GM18909 (cell line): Measurements from ENCODE around the gene GRAMD4.

Experiments used
- ATAC-seq: cut with Tn5 transposase; IDR thresholded peaks from one replicate; pipeline ENCODE4 v1.9.1; 2021; ENCODE audit warnings: mild to moderate bottlenecking; ENCODE audit not compliant: unreplicated experiment, poor library complexity

Gene GRAMD4, protein sequence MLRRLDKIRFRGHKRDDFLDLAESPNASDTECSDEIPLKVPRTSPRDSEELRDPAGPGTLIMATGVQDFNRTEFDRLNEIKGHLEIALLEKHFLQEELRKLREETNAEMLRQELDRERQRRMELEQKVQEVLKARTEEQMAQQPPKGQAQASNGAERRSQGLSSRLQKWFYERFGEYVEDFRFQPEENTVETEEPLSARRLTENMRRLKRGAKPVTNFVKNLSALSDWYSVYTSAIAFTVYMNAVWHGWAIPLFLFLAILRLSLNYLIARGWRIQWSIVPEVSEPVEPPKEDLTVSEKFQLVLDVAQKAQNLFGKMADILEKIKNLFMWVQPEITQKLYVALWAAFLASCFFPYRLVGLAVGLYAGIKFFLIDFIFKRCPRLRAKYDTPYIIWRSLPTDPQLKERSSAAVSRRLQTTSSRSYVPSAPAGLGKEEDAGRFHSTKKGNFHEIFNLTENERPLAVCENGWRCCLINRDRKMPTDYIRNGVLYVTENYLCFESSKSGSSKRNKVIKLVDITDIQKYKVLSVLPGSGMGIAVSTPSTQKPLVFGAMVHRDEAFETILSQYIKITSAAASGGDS

DNA sequence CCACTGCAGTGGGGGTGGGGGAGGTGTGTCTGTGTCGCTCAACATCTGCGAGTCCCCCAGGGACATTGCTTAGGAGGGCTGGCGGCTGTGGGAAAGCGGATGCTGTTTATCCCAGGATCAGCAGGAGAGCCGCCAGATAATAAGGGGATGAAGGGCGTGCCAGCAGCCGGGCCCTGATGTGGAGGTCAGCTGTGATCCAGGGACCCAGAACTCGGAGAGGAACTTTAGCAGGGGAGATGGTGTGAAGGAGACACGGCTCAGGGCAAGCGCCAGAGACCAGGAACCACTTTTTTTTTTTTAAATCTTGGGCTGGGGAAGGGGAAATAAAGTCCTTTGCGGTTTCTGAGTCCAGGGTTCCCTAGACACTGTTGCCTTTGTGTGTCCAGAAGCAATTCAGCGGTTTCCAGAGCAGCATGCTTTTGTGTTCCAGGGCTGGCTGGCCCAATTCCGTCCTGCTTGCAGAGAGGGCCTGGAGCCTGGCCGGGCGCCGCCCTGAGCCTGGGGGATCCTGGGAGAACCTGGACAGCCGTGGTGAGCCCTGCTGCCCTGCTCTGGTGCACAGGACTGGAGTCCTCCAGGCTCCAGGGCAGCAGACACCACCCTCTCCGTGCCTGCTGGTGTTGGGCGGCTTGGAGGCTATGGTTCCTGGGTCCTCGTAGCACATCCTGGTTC, at the start of gene GRAMD4:
Gene GRAMD4, plus strand, starts transcription at position 557 of the 672 bp plus-strand sequence. CDS start 6,414 bp downstream, outside the sequence.
- ATAC-seq, result no peak

DNA sequence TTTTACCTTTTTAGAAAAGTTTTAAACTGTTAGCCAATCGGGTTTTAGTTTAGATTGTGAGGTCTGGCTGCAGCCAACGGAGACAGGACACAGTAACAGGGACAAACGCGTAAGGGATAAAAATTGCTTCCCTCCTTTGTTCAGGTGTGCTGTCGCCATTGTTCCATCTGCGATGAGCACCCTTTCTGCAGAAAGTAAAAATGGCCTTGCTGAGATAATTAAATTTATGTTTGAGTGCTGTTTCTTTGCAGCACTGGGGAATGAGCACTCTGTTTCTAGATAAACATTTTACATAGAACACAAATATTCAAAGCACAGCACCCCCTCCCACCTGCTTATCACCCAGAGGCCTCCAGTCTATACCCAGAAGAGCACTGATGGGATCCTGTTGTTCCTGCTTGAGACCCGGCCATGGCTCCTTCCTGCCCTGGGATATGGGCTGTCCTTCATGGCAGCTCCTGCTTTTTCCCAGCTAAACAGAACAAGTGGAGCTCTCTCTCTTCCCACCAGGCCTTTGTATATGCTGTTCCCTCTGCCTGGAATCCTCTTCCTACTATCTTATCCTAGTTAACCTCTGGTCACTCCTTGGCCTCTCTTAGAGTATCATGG, 48.4 kb upstream of the GRAMD4 start:
- no peak for ATAC-seq

DNA sequence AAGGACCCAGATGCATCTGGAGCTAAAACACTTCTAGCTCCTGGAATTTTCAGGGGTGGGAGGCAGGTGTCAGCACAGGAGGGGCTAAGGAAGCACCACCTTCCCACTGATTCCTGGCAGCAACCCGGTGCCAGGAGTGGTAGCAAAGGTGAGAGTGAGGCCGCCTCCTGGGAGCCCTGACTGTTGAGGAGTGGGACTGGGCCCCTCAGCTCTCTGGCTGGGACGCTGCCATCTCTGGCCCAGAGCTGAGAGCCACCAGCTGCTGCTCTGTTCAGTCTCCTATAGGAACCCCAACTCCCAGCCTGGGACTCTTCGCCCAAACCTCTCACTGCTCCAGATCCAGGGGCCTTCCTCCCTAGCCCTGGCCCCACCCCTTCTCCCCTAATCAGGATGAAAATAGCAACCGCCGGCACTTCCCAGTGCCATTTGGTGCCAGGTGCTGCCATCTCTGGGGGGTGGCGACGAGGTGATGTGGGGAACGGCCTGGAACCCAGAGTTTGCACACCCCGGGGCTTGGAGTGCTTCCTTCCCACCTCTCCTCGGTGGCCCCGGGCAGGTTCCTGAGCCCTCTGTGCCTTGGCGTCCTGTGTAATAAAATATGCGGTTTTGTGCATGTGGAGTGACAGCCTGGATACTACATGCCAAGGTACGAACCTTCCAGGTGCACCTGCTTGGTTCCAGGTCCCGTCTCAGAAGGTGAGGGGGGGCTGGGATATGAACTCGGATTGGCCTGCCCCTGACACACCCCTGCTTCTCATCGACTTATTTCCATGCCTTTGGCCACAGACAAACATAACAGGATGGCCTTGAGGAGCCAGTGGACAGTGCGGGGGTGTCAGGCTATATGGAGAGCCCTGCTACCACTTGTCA, 47.0 kb upstream of the GRAMD4 start:
- no peak for ATAC-seq

DNA sequence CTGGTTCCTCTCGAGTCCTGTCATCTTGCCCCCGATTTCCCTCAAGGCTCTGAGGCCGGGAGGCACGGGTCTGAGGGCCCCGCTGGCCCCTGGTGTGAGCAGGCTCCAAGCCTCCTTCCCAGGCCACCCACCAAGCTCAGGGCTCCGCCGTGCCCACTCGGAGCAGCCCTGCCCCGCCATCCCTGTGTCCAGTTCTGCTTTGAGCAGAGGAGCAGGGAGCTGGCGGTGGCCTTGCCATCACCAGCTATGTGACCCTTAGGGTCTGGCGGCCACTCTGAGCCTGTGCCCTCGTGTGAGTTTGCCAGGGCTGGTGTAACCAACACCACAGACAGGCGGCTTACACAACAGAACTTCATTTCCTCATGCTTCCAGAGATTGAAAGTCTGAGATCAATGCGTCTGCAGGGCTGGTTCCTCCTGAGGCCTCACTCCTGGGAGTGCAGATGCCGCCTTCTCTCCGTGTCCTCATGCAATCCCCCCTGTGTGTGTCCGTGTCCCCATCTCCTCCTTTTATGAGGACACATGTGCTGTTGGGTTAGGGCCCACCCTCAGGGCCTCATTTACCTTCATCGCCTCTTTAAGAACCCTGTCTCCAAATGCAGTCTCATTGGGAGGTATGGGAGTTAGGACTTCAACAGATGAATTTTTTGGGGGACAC, 46.3 kb upstream of the GRAMD4 start:
- ATAC-seq, result no peak

DNA sequence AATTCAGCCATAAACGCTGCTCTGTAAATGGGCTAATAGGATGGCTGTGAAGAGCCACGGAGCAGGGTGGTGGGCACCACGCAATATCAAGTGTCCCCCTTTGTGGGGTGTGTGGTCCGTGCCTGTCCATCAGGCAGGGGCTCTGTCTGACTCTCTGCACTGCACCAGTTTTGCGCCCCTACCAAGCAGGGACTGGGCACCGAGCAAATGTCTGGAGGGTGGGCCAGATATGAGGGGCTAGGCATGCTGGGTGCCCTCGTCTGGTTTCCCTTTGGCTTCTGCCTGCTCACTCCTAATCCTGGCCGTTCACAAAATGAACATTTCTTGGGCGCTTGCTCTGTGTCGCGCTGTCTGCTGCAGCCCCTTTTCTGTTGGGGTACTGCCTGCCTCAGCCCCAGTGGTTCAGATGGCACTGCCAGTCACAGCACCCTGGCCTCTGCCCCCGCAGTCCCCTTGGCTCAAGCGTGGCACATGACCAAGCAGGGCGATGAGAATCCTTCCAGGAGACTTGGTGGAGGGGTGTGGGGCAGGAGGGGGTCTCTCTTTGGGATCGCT, 45.7 kb upstream of the GRAMD4 start:
- no peak for ATAC-seq

DNA sequence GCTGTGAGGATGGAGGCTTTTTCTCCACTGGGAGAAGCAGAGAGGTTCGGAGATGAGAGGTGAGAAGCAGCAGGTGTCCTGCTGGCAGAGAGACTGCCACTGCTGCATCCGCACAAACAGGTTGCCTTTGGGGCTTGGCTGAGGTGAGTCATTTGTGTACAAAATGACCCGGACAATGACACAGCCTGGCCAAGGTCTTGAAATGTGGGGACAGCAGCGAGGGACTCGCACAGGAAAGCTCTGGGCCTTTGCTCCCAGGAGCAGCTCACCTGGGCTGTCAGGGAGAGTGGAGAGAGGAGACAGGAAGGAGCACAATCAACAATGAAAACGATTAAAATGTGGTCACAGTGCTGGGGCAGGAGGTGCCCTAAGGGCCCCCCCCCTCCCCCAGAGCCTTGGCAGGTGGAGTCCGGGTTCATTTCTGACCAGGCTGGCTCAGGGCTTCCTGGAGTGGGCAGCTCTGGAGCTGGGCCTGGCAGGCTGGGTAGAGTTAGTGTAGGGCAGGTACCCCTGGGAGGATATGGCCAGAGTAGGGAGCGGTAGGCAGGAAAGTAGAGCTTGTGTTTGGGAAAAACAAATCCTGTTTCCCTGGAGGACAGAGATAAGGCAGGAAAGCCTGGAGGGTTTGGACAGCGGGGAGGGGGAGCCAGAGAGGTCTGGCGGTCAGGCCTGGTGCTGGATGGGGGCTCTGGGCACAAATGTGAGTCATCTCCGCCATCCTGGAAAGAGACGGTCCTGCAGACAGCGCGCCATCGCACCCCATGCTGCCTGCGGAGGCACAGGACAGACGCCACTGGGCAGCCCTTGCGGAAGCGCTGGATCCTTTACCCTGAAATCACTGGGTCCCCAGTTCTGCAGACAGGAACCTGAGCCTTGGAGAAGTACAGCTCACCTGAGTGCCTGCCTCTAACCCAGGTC, 44.9 kb upstream of the GRAMD4 start:
- ATAC-seq, result no peak

DNA sequence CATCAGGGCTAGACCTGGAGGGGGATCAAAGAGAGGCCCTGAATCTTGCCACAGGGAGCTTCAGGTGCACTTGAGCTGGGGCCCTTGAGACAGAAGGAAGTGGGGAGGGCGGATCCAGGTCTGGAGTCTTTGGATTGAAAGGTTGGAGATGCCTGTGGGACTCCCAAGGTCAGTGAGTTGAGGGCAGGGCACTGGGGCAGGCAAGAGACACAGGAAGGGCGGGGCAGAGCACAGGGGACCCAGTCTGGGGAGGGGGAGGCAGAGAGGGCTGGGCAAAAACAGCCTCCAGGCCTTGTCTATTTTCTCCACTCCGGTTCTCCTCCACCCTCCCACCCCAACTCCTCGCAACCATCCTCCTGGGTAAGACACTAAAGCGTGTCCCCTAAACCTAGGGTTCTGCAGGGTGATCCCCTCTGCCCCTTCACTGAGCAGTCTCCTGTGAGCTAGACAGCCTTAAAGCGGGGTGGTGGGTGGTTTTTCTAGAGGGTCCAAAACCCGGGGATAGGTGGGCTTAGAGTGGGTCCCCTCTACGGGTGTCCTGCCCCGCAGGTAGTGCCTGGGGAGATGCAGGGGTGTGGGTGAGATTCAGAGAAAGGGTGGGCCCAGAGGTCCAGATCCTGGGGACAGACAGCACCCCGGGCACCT, 44.2 kb upstream of the GRAMD4 start:
- ATAC-seq, result no peak

DNA sequence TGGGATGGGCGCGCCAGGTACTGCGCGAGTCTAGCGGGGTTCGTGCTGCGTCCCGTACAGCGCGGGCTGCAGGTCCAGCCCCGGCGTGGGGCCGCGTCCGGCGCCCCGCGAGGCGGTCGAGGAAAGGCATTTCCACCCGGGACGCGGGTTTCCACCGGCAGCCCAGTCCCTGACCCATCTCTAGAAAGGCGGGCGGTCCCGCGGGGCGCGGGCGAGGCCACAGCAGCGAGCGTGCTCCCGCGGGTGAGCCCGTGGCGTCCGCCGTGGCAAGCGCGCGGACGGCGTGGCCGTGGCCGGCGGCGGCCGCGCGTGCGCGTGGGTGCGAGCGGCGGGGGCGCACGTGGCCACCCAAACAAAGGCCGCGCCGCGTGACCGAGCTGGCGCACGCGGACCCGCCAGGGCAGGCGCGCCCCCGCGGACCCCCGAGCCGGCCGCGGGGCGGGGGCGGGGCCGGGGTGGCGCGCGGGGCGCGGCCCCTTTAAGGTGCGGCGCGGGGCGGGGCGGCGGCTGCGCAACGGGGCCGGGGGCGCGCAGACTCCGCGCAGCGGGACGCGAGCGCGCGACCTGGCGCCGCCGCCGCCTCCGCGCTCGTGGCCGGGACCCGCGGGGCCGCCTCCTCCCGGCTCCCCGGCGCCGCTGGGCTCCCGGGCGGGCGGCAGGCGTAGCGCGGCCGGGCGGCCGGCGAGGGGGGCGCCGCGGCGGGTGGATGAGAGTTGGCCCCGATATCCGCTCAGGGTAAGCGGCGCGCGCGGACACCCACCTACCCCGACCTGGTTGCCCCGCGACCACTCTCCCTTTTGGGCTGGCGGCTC, 43.4 kb upstream of the GRAMD4 start:
- ATAC-seq, result peak; percentile 41

DNA sequence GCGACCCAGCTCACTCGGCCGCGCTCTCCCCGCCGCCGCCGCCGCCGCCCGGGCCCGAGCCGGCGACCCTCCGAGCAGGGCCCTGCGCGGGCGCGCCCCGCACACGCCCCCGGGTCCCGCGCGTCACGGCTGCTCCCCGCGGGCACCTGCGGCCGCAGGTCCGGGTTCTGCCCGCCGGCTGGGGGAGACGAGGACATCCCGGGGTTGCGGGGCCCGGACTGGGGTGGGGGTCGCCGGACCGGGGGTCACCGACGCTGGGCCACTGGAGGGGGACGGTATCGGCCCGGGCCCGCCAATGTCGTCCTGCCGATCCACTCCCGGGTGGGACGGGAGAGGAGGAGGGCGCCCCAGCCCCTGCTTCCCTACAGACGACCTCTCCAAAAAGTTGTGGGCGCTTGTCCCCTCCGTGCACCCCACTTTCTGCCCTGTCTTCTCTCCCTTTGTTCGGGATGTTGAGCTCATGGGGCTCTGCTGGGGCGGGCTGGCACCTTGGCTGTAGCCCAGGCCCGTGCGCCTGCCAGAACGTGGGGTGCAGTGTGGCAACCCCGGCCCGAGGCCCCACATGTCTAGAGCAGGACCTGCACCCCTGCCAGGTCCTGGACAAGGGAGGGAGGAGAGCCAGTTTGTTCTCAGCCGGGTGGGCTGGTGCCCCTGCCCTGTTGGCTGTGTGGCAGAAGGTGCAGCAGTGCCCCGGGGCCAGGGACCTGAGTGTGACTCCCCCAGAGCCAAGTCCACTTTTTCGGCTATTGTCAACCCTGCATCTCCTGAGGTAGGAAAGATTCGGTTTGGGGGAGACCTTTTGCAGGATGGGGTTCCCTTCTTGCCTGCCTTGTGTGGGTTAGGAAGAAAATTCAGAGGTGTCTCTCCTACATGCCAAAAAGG, 42.6 kb upstream of the GRAMD4 start:
- ATAC-seq, result peak; percentile 19

DNA sequence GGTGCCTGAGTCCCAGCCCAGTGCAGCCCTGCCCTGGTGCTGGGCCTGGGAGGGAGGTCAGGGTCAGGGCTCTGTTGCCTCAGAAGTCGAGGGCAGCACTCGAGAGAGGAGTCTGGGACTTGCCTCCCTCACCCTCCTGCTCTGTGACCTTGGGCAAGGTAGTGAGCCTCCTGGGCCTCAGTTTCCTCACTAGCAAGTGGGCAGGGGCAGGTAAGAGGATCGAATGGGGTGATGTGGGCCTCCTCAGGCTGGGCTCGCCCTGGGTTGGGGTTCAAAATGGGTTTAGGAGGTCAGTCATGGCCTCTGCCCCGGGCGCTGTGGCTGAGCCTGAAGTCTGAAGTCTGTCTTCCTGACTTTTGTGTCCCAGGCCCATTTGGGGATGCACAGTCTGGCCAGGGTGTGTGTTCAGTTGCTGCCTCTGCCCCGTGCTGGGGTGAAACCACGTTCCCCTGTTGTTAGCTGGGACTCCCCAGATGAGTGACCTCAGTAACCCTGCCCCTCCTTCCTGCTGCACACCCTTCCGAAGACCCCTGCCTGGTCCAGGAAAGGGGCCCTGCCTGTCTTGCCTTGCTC, 41.8 kb upstream of the GRAMD4 start:
- no peak for ATAC-seq

DNA sequence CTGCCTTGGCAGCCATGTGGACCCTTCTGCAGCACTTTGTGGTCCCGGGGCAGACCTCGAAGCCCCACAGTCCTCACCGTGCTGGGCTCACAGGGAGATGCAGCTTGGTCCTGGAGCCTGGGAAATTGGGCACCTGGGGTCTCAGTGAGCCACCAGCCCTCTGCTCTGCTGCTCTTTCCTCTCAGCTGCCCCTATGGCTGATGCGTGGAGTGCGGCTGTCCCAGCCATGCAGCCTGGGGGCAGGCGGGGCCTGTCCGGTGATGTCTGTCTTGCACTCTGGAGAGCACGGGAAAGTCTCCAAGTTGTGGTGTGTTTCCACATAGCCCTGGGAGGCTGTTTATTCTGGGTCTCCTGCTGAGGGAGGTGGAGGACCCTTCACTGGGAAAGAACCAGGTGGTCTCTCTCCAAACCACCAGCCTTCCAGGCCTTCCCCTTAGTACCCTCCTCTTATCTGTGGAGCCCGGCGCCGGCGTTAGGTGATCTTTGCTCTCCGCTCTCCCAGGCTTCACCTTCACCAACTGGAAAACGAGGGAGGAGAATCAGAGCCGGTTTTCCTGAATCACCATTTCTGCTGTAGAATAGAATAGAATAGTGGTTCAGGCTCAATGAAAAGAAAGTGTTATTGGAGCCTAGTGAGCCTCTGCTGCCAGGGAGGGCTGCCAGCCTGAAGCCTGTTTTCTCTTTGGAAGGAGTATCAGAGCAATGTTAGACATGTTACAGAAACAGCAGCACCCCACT, 41.2 kb upstream of the GRAMD4 start:
- ATAC-seq, result no peak

DNA sequence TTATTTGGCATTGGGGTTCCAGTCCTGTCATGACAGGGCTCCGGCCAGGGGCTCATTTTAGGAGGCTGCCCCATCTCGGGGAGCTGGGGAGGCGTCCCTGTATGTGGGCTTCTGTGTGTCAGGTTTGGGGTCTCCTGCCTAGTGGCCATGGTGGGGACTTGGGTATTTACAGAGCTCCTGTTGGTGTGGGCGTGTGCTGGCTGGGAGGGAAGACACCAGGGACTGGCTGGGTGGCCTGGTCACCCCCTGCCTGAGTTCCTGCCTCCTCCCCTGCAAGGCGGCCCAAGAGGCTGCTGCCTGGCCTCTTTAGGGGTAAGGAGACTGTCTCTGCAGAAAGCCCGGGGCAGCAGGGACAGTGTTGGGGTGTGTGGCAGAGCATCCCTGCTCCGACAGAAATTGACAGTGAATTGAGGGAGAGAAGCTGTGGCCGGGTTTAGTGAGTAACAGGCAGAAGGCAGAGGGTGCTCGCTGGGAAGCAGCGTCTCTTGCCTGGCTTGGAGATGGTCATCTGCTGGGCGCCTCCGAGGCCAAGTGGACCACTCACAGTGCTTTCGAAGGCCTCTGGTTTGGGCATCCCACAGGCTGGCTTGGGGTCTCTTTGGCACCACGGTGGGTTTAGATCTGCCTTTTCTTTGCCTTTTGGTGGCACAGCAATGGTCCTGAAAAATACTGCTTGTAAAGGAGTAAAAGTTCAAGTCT, 40.3 kb upstream of the GRAMD4 start:
- no peak for ATAC-seq

DNA sequence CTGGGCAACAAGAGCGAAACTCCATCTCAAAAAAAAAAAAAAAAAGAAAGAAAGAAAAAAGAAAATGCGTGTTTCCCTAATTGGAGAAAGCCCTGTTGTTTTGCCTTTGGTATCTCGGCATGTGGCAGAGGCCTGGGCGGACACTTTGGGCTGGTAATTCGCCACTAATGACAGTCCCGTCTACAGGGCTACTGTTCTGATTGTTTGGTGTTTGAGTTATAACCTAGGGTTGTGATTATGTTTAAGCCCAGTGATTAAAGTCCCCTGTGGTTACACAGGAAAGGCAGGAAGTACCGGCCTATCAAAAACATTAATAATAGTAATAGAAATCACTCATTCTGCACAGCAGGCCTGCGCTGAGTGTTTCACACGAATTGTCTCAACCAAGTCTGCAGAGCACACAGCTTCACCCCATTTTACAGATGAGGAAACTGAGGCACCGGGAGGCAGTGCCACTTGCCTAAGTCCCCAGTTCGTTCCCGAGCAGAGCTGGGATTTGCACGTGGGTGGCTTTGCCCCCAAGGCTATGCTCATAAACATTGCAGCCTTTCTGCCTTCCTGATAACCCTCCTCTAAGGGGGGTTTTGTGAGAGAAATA, 39.1 kb upstream of the GRAMD4 start:
- ATAC-seq, result no peak
